ENCODE data around the gene RXRB.

Gene RXRB

DNA sequence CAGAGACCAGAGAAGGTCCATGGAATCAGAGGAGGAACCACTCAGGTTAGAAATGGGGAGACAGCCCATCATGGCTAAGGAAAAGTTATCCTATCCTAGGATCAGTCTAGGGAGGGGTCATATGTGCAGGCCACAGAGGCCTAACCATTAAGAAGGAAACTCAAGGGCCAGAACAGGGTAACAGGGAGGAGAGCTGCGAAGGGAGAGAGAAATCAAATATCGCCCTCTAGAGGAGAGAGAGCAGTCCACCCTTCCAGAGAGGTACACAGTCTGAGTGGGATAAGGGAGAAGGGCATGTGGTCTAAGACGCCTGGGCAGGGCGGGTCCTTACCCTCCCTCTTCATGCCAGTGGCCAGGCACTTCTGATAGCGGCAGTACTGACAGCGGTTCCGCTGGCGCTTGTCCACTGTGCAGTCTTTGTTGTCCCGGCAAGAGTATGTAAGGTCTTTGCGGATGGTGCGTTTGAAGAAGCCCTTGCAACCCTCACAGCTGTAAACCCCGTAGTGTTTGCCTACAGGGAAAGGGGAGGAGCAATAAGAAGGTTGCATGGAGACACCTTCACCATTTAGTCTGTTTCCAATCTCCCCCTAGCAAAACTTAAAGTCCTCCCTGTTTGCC, 2.9 kb downstream of the RXRB start:
- Histone ChIP-seq H3K4me3 (ENCODE audit: insufficient read depth, low read depth, low read length) (no peak overlapping the region), H3K9me3 (ENCODE audit: control insufficient read depth, low read length) (no peaks in the 10 kb centered on the region), H3K36me3 (ENCODE audit: control insufficient read depth, insufficient read depth, low read length) (peaks cover 14% of the 10 kb centered on the region), H3K27me3 (ENCODE audit: control insufficient read depth, insufficient read depth, low read length, poor library complexity, severe bottlenecking) (peaks cover 7% of the 10 kb centered on the region), H3K27ac (ENCODE audit: insufficient read depth, low read depth, low read length, poor library complexity, severe bottlenecking) (no peak overlapping the region), H3K4me1 (ENCODE audit: control insufficient read depth, insufficient read depth, low read length) (peaks cover 7% of the 10 kb centered on the region)
- 55 to 57% methylated on average over 12 of the region's 12 CpGs for WGBS, 2 experiments

- Histone ChIP-seq H3K4me1 (ENCODE audit: control insufficient read depth, insufficient read depth, low read length) (peaks cover 12% of the 10 kb centered on the region), H3K36me3 (ENCODE audit: control insufficient read depth, insufficient read depth, low read length) (peaks cover 8% of the 10 kb centered on the region), H3K9me3 (ENCODE audit: control insufficient read depth, low read length) (no peaks in the 10 kb centered on the region), H3K27ac (ENCODE audit: insufficient read depth, low read depth, low read length, poor library complexity, severe bottlenecking) (no peak overlapping the region), H3K27me3 (ENCODE audit: control insufficient read depth, insufficient read depth, low read length, poor library complexity, severe bottlenecking) (peaks cover 25% of the 10 kb centered on the region), H3K4me3 (ENCODE audit: insufficient read depth, low read depth, low read length) (no peak overlapping the region)
- WGBS, 2 experiments: 86 to 91% methylated on average over 14 to 15 of the region's 15 CpGs
These were observed 4.9 kb downstream of the RXRB start for GRCh38 chr6:33195304-33196165.

DNA sequence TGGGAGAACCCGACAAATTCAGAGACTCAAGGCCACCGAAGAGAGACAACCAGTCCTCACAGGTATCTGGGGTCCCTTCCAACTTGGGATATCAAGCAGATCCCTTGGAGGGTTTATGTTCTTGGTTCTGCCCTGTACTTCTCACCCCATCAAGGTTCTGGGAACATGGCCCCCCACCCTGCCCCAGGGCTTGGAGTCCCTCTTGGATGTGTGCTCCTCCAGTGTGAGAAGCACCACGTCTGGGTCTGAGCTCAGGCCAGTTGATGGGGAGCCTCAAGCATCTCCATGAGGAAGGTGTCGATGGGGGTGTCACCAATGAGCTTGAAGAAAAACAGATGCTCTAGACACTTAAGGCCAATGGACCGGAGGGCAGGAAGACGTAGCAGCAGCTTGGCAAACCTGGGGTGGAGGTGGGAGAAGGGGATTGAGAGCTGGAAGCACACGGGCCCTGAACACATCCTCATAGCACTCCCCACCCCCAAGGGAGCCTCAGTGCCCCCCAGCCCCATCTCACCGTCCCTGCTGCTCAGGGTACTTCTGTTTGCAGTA, 6.0 kb downstream of the RXRB start:
- Histone ChIP-seq H3K9me3 (ENCODE audit: control insufficient read depth, low read length) (no peaks in the 10 kb centered on the region), H3K36me3 (ENCODE audit: control insufficient read depth, insufficient read depth, low read length) (peaks cover 8% of the 10 kb centered on the region), H3K27ac (ENCODE audit: insufficient read depth, low read depth, low read length, poor library complexity, severe bottlenecking) (no peak overlapping the region), H3K27me3 (ENCODE audit: control insufficient read depth, insufficient read depth, low read length, poor library complexity, severe bottlenecking) (peaks cover 28% of the 10 kb centered on the region), H3K4me3 (ENCODE audit: insufficient read depth, low read depth, low read length) (no peak overlapping the region), H3K4me1 (ENCODE audit: control insufficient read depth, insufficient read depth, low read length) (peaks cover 12% of the 10 kb centered on the region)
- 92% methylated on average over 7 to 8 of the region's 8 CpGs for WGBS, 2 experiments

DNA sequence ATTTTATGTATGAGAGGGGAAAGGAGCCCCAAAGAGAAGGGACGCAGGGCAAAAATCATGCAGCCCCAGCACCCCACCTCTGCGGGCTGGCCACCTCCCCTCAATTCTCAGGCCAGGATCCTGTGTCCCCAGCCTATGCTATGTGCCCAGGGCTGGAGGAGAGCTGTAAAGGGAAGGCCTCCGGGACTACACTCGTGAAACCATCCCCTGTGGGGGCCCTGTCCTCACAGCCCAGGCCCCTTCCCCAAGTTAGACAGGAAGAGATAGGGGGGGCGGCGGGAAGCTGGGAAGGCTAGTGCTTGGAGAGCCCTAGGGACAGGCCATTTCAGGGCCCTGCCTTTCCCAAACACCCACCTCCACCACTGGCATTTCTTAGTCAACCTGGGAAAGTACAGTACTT, 6.8 kb downstream of the RXRB start:
- H3K27me3 ChIP-seq (ENCODE audit: control insufficient read depth, insufficient read depth, low read length, poor library complexity, severe bottlenecking): peaks cover 28% of the 10 kb centered on the region
- peaks cover 12% of the 10 kb centered on the region for H3K4me1 ChIP-seq (ENCODE audit: control insufficient read depth, insufficient read depth, low read length)
- 62 to 75% methylated on average over 6 of the region's 6 CpGs for WGBS, 2 experiments
- H3K4me3 ChIP-seq (ENCODE audit: insufficient read depth, low read depth, low read length): no peak overlapping the region
- H3K27ac ChIP-seq (ENCODE audit: insufficient read depth, low read depth, low read length, poor library complexity, severe bottlenecking): no peak overlapping the region
- H3K9me3 ChIP-seq (ENCODE audit: control insufficient read depth, low read length): no peaks in the 10 kb centered on the region
- peaks cover 8% of the 10 kb centered on the region for H3K36me3 ChIP-seq (ENCODE audit: control insufficient read depth, insufficient read depth, low read length)

DNA sequence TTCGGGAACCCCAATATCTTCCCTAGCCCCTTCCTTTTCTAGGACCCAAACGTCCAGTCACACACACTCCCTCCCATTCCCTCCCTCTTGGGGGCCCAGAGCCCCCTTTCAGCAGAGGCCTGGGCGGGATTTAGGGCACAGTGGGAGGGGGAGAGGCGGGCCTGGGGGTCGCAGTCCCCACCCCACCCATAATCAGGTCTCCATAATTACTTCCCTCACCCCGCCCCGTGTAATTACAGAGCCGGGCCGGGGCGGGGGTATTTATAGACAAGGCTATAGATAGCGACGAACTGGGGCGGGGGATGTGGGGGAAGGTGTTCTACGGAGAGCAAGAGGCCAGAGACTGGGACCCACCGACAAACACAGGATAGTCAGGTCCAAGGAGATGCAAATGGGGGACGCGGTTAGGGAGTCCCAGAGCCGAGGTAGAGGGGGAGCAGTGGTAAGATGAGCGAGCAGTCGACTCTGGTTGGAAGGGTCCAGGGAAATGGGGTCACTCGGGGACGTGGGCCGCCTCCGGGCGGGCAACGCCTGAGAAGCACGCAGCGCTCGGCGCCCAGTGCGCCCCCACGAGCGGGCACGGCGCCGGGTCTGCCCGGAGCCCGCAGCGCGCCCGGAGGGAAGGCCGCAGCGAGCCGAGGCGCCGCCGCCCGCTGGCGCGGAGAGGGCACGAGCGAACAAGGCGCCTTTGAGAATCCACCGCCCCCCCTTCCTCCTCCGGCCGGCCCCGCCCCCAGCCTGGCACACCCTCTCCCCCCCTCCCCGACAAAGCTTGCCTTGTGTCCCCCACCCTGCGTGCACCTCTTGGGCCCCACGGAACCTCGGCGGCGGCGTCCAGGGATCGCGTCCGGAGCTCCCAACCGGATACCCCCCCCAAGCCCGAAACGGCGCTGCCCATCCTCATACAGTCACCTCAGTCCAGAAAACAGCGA, 7.5 kb downstream of the RXRB start:
- Histone ChIP-seq H3K27ac (ENCODE audit: insufficient read depth, low read depth, low read length, poor library complexity, severe bottlenecking) (no peak overlapping the region), H3K36me3 (ENCODE audit: control insufficient read depth, insufficient read depth, low read length) (peaks cover 8% of the 10 kb centered on the region), H3K4me1 (ENCODE audit: control insufficient read depth, insufficient read depth, low read length) (peaks cover 12% of the 10 kb centered on the region), H3K4me3 (ENCODE audit: insufficient read depth, low read depth, low read length) (peak overlapping the region; percentile 22), H3K9me3 (ENCODE audit: control insufficient read depth, low read length) (no peaks in the 10 kb centered on the region), H3K27me3 (ENCODE audit: control insufficient read depth, insufficient read depth, low read length, poor library complexity, severe bottlenecking) (peaks cover 28% of the 10 kb centered on the region)
- 5% methylated on average over 62 to 71 of the region's 72 CpGs for WGBS, 2 experiments

DNA sequence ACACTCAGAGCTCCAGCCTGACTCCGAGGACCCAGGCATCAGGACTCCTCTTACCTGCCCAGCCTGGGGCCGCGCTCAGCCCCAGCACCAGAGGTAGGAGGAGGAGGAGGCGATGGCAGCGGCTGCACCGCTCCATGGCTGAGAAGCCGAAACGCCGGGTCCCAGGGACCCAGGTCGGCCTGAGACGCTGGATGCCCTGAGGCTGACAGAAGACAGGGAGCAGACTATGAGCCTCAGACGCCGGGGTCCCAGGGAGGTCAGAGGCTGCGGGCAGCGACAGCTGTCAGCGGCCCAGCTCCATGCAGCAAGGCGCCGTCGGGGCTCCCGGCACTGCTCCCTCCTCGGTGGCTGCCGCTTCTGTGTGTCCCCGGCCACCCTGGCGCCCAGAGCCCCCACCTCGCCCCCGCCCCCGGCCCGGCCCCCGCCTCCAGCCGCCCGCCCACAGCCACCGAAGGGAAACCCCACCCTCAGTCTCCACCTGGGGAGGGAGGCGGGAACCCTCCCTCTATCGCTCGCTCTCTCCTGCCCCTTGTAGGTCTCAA, 8.3 kb downstream of the RXRB start, which contains the start of gene COL11A2:
Gene COL11A2, minus strand, starts transcription at position 363 of the 542 bp plus-strand sequence. Its CDS starts 227 bp downstream, at position 136.
- Histone ChIP-seq H3K36me3 (ENCODE audit: control insufficient read depth, insufficient read depth, low read length) (peaks cover 8% of the 10 kb centered on the region), H3K27ac (ENCODE audit: insufficient read depth, low read depth, low read length, poor library complexity, severe bottlenecking) (no peak within 1 kb of the TSS), H3K27me3 (ENCODE audit: control insufficient read depth, insufficient read depth, low read length, poor library complexity, severe bottlenecking) (peaks cover 28% of the 10 kb centered on the region), H3K4me1 (ENCODE audit: control insufficient read depth, insufficient read depth, low read length) (peaks cover 12% of the 10 kb centered on the region), H3K4me3 (ENCODE audit: insufficient read depth, low read depth, low read length) (peak within 1 kb of the TSS; percentile 22), H3K9me3 (ENCODE audit: control insufficient read depth, low read length) (no peaks in the 10 kb centered on the region)
- 10% methylated on average over 29 to 33 of the region's 35 CpGs for WGBS, 2 experiments

DNA sequence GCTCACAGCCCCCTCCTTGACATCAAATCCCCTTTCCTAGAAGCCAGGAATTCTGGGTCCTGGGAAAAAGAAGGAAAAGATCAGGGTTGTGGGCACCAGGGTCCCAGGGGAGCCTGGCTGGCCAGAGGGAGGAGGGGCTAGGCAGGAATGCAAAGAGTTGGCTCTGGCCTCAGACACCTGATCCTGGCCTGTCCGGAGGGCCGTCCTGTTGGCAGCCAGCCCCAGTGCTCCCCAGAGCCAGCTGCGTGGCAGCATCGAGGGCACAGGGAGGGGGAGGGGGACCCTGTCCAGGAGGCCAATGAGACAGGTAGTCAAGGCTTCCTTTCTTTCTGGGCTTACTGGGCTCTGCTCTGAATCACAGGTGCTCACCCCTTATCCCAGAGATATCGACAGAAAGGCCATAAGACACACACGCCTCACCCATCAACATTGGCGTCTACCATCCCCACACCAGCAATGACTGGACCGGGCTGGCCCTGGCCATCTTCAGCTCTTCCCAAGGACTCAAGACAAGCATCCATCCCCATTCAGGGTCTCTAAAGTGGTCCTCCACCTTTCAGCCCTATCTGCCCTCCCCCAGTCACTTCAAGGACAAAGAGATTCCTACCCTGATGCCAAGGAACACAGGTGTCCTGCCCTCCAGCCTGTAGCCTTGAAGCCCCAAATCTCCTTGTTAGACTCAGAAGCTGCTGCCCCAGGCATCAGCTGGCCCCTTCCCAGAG, 8.9 kb downstream of the RXRB start:
- Histone ChIP-seq H3K9me3 (ENCODE audit: control insufficient read depth, low read length) (no peaks in the 10 kb centered on the region), H3K4me3 (ENCODE audit: insufficient read depth, low read depth, low read length) (peak overlapping the region; percentile 11), H3K4me1 (ENCODE audit: control insufficient read depth, insufficient read depth, low read length) (peaks cover 12% of the 10 kb centered on the region), H3K36me3 (ENCODE audit: control insufficient read depth, insufficient read depth, low read length) (peaks cover 8% of the 10 kb centered on the region), H3K27me3 (ENCODE audit: control insufficient read depth, insufficient read depth, low read length, poor library complexity, severe bottlenecking) (peaks cover 32% of the 10 kb centered on the region), H3K27ac (ENCODE audit: insufficient read depth, low read depth, low read length, poor library complexity, severe bottlenecking) (no peak overlapping the region)
- 64 to 68% methylated on average over 8 of the region's 8 CpGs for WGBS, 2 experiments

DNA sequence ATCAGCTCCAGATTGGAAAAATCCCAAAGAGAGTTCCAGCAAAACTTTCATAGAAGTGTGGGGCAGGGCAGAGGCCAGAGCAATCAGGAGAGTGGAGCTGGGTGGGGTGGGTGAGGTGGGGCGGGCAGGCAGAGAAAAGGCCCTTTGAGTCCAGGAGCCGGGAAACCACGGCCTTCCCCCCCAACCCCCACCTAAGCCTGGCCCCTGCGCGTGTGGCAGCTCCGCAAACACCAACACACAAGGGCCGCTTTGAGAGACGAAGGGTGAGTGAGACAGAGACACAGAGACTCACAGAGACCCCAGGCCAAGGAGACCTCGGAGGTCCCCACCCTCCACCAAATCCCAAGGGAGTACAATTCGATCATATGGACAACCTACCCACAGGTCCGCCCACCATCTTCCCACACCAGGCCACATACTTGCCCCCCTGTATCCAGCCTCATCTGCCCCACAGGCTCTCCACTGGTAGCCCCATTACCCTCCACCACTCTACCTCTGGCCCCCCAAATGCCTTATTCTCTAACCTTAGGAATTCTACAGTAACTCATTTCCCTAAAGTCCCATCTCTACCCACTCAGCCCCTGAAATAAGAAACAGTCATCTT, 9.9 kb downstream of the RXRB start:
- Histone ChIP-seq H3K4me1 (ENCODE audit: control insufficient read depth, insufficient read depth, low read length) (peaks cover 12% of the 10 kb centered on the region), H3K4me3 (ENCODE audit: insufficient read depth, low read depth, low read length) (no peak overlapping the region), H3K9me3 (ENCODE audit: control insufficient read depth, low read length) (no peaks in the 10 kb centered on the region), H3K36me3 (ENCODE audit: control insufficient read depth, insufficient read depth, low read length) (peaks cover 4% of the 10 kb centered on the region), H3K27me3 (ENCODE audit: control insufficient read depth, insufficient read depth, low read length, poor library complexity, severe bottlenecking) (peaks cover 37% of the 10 kb centered on the region), H3K27ac (ENCODE audit: insufficient read depth, low read depth, low read length, poor library complexity, severe bottlenecking) (no peak overlapping the region)
- 84 to 89% methylated on average over 11 of the region's 11 CpGs for WGBS, 2 experiments
